HuH-7 (cell line): Measurements from ENCODE around the gene RPS21.

Experiments used
- DNase-seq: peaks from one replicate; pipeline ENCODE4 v3.0.0; 2011; ENCODE audit warnings: low spot score

RPS21 gene

DNA sequence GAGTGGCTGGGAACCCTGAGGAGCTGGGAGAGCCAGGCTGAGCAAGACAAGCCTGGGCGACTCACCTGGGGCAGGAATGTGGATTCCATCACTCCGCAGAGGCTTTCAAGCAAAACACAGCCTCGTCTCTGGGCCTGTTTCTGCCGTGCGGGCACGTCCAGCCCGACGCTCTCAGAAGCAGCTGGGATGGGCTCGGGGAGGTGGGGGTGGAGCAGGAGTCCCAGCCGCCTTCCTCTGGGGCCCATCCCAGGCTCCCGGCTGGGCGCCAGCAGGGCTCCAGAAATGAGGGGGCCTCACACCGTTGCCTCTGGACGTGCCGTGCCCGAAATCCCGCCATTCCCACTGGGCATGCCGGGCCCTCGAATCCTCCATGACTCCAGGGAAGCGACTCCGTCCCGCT, 8.7 kb upstream of the RPS21 start:
- no peak for DNase-seq

DNA sequence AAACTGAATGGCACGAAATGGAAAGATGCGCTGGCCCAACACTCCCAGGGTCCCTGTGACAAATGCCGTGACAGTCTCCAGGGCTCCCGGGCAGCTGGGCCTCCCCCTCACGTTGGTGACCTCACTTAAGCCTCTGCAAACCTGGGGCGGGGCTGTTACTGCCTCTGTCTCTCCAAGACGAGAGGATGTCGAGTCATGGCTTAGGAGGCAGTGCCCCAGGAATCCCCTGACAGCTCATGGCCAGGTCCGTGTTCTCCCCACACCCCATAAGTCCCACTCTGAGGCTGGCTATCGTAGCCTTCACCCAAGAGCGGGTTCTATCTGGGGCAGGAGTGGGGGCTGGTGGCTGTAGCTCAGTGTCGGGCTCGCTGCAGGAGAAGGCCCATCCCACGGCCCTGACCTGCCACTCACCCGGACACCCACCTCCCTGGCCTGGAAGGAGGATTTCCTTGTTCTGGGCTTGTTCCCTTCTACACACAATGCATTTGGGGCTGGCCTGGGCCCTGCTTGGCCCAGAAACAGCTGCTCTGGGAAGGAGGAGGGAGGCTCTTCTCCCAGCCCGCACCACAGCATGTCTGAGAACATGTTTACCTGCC, 5.6 kb upstream of the RPS21 start:
- no peak for DNase-seq

DNA sequence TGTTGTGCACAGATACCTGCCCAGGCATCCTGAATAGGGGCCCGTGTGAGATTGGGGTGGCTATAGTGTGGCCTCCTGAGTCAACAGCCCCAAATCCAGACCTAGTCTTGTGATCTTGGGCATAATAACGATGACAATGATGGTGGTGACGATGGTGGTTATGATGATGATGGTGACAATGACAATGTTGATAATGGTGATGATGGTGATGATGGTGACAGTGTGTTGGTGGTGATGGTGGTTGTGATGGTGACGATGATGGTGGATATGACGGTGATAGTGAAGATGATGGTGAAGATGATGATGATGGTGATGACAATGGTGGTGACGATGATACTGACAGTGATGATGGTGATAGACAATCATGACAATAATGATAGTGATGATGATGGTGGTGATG, 5.1 kb upstream of the RPS21 start:
- no peak for DNase-seq

DNA sequence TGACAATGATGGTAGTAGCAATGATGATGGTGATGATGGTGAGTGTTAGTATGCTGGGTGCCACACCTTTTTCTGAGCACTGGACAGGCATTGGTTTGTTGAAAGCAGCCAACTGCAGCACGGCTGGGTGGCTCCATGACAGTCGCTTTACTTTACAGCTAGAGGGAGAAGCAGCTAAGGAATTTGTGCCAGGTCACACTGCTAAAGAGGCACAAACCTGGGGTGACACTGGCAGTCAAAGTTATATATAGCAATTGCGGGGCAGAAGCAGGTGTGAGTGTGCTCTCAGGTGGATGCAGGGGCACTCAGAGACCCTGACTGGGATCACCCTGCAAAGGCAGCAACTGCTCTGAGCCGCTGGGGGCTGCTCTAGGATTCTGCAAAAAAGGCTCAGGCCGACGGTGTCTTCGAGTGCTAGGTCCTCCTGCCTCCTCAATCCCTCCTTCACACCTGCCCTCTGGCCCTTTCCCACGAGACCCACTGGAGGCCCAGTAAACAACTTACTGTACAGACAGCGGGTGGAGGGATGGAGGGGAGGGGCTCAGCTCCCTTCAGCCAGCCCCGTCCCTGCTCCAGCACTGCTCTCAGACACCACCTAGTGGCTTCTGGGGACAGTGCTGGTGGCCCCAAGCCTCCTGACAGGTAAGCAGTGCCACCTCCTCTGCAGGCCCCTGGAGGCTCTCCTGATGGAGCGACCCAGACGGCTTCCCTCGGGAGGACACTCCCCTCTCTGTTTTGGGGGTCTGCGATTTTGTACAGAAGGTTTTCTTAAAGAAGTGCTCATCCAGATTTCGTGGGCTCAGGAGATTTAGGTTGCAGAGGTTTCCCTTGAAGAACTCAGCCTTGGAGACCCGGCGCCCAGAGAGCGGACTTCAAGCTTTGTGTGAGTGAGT, 4.4 kb upstream of the RPS21 start:
- peak; percentile 97 for DNase-seq

DNA sequence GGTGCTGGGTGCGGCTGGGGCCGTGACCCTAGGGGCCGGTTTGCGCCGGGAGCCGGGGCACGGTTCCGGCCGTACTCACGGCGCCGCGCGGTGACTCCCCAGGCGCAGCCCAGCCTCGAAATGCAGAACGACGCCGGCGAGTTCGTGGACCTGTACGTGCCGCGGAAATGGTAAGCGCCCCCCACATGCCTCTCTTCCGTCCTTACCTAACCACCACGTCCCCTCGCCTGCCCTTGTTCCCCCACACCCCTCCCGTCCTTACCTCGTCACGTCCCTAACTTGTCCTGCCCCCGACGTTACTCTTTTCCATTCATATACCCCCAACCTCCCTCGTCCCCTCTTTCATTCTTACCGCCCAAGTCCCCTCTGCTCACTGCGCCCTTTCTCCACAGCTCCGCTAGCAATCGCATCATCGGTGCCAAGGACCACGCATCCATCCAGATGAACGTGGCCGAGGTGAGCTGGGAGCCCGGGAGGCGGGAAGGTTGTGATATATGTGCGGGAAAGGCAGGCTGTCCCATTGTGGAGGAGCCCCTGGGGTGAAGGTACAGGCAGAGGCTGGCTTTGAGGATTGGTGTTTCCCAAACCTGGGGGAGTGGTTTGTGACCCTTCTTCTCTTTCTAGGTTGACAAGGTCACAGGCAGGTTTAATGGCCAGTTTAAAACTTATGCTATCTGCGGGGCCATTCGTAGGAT, 463 bp downstream of the RPS21 start:
- no peak for DNase-seq

DNA sequence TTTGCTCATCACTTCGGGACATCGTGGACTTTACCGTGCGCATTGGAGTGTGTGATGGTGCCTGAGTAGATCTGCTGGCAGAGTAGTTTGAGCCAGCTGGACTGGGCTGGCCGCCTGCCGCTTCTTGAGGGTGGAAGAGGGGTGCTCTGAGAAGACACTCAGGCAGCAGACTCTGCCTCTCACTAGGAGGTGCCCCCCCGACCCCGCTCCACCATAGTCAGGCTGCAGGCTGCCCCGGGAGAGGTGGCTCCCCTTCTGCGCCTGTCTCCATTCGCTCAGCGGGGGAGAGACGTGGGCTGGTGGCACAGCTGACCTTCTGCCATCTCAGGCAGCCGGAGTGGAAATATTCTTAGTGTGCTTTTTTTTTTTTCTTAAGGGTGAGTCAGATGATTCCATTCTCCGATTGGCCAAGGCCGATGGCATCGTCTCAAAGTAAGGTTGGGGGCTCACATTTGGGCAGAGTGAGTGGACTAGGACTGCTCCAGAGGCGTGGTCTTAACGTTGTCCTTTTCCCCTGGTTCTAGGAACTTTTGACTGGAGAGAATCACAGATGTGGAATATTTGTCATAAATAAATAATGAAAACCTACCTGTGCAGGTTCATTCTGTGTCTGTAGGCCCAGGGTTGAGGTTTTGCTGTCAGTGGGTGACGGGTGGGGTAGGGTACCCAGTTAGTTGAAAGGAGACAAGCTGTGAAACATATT, 1.2 kb downstream of the RPS21 start:
- DNase-seq: no peak

DNA sequence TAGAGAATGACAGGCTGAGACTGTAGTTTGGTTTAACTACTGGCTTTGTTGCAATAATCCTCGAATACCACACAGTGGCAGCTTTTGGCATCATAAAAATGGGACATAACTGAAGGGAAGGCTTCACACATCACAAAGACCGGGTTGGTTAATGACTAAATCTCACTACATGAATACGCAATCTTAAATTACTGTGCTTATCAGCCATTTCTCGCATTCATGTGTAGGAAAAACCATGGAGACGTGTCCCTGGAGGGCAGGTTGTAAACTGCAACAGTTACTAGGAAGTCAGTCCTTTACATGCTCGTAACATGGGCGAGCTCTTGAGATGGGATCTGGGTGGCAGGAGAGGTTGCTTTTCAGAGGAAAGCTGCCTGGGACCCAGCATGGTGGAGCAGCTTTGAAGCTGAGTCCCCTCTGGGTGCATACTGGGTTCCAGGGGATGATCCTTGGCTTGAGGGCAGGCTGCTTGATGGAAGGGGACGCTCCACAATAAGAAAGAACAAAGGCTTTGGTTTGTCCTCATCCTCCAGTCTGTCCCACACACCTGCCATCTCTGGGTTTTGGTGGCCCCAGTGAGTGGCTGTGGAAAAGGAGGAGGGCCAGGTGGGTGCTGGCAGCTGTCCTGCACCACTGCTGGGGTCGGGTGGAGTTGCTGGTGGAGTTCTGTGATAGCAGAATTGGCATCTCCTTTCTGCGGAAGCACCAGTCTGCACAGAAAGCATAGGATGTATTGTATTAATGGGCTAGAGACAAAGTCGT, 2.1 kb downstream of the RPS21 start:
- no peak for DNase-seq

DNA sequence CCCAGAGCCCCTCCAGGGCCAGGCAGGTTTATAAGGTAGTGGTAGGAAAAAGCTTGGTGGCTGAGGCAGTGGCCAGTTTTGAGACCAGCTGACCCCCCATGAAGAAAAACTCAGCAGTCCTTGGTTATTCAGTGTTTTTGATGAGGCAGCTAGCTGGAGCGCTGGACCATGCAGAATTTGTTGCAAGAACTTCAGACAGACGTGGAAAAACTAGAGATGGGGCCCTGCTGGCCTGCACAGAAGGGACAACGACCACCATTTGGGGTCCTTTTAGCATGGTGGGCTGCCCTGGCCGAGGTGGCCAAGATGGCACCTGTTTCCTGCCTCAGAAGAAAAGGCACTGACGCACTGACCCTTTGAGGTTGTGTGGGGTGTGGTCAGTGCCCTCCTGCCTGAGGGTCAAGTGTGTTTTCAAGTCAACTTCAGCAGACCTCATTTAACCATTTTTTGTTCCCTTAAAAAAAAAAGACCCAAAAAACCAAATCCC, 2.7 kb downstream of the RPS21 start:
- DNase-seq: no peak

DNA sequence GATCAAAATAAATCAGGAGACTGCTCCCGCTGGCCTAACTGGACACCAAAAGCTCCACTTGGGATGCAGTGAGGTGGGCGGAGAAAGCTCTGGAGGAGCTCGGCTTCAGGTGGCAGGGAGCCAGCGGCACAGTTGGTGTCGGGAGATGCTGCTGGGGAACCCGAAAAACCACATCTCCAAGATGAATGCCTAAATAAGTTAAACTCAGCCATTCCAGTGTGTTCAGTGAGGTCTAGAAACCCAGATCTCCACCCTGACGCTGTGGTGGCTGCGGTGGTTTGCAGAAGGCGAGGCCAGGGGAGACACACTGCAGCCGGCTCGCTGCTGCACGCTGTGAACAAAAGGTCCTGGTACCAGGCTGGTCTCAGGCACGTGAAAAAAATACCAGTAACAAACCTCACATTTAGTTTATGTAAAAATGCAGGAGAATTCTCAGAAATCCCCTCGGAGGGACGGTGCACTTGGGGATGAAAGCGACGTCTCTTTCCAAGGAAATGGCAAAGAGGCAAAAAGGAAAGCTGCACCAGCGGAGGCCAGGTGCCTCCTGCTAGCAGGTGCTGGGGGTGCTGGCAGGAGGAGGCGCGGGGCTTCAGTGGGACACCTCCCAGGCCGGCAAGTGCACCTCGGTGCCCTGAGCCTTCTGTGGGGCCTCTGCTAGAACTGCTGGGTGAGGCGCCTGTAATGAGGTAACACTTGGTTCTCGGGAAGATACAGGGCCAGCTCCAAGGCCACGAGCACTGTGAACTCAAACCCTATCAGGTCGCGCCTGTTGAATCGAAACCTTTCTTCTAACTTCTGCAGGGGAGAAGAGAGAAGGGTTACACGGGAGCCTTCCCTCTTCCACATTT, 3.6 kb downstream of the RPS21 start:
- no peak for DNase-seq

DNA sequence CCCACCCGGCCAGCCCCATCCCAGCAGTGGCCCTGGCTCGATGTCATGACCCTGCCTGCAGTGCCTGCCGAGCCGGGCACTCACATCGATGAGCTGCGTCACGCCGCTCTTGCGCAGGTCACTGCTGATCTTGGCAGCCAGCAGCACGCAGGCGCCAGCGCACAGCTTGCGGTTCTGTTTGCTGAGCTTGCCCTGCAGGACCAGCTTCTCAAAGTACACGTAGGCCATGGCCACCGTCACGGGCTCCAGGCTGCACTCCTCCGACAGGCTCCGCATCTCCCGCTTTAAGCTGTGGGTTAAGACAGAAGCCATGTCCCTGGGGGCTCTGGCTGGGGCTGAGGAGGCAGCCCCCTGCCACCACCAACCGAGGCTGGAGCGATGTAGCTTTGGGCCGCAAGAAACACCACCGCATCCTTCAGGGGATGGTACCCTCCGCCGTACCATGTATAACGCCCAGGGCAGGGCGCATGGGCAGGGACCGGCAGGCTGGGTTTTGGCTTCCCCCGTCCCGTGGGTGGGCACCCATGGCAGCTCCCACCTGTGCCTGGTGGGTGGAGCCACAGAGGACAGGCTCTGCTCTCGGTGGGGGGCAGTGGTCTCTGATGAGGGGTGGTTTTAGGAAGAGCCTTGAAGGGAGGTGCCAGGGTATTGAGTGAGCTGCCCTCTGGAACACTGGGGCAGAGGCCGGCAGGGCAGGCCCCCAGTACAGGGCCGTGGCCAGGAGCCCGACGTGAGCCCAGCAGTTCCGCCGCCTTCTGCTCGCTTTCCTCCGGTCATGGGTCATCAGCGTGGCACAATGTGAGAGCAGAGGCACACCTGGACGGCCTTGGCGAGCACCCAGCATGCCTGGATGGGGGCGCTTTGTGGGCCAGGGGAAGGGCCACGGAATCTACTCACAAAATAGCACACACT, 4.5 kb downstream of the RPS21 start:
- DNase-seq: no peak

DNA sequence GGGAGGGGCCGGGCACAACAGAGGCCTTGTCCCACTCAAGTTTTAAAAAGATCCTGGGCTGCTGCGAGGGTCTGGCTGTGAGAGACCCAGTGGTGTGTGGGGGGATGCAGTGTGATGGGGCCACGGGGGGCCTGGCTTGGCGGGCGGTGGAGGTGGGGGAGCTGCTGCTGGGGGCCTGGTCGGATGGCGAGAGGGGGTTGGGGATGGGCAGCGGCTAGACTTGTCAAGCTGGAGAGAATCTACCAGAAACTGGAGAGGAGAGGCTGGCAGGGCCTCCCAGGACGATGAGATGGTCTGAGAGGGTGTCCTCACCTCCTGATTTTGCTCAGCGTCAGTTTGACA, 5.1 kb downstream of the RPS21 start:
- DNase-seq: no peak

DNA sequence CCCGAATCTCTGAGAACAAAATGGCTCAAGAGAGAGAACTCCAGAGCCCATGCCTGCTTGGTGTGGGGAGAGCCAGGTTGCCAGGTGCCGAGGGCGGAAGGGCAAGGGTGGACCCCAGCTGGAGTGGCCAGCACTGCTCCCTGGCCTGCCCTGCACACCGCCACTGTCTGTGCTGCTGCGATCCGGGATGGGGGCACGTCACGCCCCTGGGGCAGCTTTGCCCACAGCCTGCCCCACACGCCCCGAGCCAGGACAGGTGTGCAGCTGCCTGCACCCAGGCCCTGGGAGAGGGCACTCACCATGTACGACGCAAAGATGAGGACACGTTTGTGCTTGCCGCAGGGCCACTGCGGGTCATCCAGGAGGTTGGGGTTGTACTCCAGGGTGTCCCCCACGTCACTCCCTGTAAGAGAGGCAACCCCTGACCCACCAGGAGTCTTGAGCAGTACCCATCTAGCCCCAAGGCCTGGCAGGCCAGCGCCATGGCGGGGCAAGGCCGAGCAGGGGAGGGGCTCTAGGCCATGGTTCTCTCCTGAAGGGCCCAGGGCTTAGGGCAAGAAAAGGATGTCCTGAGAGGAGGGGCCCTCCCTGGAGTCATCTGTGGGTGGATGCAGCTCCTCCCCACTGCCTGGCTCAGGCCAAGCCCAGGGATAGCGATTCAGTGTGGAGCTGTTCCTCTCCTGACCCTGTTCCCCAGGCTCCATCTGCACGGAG, 5.9 kb downstream of the RPS21 start:
- DNase-seq: no peak

DNA sequence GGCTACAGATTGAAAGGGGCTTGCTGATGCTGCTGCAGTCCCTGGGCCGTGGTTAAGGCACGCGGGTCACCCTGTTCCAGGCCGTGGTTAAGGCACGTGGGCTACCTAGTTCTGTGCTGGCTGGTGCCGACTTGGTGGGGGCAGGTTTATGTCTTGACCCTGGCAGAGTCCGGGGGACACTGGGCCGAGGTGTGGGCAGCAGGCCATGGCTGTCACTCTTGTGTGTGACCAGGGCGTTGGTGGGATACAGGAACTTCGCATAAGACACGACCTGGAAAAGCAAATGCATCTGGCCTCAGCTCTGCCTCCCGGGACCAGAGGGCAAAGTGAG, 6.4 kb downstream of the RPS21 start:
- no peak for DNase-seq

DNA sequence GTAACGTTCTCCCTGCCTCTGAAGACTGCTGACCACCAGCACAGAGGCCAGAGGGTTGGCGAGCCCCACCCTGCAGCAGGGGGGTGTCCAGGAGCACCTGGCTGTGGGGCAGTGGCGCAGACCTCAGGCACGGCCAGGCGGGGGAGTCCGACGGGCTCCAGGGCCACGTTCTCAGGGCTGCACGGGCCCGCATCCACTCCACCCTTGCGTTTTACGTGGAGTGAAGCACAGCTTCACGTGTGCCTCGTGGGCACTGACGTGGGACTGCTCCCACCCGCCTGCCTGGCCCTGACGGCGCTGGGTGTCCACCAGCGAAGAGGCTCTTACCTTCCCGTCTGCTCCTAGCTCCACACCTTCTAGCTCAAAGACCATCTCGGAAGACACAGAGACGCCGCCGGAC, 6.9 kb downstream of the RPS21 start:
- DNase-seq: no peak

DNA sequence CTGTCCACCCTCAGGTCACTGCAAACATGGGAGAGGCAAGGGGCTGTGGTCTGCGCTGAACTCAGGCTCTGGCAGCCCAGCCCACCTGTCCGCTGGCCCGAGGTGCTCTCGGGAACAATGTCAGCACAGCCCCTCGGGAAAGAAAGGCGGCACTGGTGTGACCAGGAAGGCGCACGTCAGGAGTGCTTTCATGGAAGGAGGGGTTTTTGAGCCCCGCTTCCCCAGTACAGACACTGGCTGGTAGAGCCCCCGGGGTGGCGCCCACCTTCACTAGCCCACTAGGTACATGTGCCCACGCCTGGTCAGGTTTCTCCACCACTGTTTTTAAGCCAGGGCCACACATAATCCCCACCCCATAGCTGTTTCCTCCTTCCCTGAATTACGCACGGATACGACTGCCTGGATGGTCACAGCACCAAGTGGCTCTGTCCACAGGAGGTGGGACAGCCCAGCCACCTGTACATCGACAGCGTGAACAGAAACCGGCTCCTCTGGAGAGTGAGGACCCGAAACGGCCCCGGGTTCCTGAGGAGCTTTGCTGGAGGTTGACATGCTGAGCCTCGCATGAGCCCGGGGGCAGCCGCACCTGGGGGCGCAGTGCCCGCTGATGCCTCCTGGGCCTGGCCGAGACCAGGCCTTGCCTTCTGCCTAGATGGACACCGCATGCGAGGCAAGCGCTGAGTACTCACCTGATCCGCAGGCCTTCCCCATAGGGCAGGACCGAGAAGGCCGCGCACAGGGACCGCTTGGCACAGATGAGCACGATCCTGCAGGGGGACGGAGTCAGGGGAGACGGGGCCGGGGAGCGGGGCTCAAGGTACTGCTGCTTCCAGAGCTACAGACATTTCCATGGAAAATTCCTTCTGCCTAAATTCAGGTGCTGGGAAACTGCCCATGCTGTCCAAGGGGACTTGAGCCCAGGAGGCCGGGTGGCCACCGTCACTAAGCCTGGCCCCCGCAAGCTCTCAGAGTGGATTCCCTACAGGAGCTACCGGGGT, 7.6 kb downstream of the RPS21 start:
- DNase-seq: no peak

DNA sequence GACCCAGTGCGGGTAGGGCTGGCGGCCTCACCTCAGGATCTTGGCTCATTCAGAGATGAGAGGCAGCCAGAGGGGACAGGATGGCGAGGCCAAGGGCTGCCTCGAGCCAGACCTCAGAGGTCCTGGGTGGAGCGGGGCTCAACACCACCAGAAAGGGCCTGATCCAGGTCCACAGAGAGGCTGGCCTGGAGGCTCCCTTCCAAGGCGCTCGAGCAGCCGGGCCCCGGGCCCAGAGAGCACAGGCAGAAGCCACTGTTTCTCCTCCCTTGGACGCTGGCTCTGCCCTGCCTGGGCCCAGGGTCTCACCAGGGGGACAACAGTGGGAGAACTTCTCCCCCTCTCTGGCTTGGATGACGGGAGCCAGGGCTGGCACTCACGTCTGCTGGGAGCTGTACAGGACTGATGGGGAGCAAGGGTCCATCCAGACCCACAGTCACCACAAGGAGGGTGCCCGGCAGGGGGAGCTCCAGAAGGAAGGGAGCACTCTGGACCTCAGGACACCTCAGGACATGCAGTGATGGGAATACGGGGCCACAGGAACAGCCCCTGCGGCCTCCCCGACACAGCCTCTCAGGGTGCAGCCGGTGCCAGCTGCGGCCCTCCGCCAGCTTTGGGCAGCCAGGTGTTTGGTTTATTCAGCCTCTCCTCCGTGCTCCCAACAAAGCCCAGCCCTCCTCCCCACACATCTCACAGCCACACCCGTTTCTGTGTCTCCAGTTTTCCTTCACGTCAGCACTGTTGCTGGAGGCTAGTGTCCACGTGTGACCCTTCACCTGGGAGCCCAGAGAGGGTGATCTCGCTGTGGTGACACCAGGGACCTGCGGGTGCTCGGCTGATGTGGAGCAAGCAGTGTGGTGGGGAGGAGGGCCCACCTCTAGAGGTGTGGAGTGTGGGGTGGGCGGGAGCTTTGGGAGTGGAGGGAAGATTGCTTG, 8.7 kb downstream of the RPS21 start:
- DNase-seq: no peak
